Smooth muscle cell (in vitro differentiated cells): ENCODE measurements around the gene OR7G1. TPM values are rescaled to one million over a fixed set of nuclear protein-coding genes. Genes with fewer than 3 reads are reported as not detected.
"Not testable (repeated sequence)": the region's sequence is repeated elsewhere in the genome, so short reads cannot be mapped to it uniquely, and the experiment has no call there.

Experiments
- DNase-seq: peaks from one replicate; lab custom pipeline; 2025; ENCODE audit not compliant: unreplicated experiment; lab: John Stamatoyannopoulos, UW
- H2AFZ ChIP-seq: fragments of 200-600 bp; sonication (generic); 2 replicates; pipeline ENCODE4 v1.6.0; 2016; ENCODE audit warnings: antibody characterized with exemption, low read depth, mild to moderate bottlenecking
- H3F3A ChIP-seq: fragments of 200-600 bp; sonication (generic); 2 replicates; pipeline ENCODE4 v1.6.0; 2017; ENCODE audit warnings: antibody characterized with exemption, low read depth
- H3K27ac ChIP-seq: fragments of 200-600 bp; sonication (generic); 2 replicates; pipeline ENCODE4 v1.5.1; 2016; ENCODE audit warnings: low read depth, mild to moderate bottlenecking
- H3K27me3 ChIP-seq: fragments of 200-600 bp; sonication (generic); 2 replicates; pipeline ENCODE4 v1.6.1; 2016; ENCODE audit warnings: low read depth, mild to moderate bottlenecking
- H3K36me3 ChIP-seq: fragments of 200-600 bp; sonication (generic); 2 replicates; pipeline ENCODE4 v1.5.1; 2016; ENCODE audit warnings: low read depth
- H3K4me1 ChIP-seq: fragments of 200-600 bp; sonication (generic); 2 replicates; pipeline ENCODE4 v1.5.1; 2016; ENCODE audit warnings: low read depth
- H3K4me2 ChIP-seq: fragments of 200-600 bp; sonication (generic); 2 replicates; pipeline ENCODE4 v1.6.0; 2016; ENCODE audit warnings: mild to moderate bottlenecking
- H3K4me3 ChIP-seq: fragments of 200-600 bp; sonication (generic); 2 replicates; pipeline ENCODE4 v1.5.1; 2016; ENCODE audit warnings: mild to moderate bottlenecking
- H3K79me2 ChIP-seq: fragments of 200-600 bp; sonication (generic); 2 replicates; pipeline ENCODE4 v1.6.0; 2016; ENCODE audit warnings: low read depth, mild to moderate bottlenecking
- H3K9ac ChIP-seq: fragments of 200-600 bp; sonication (generic); 2 replicates; pipeline ENCODE4 v1.6.0; 2016; ENCODE audit warnings: low read depth
- H3K9me3 ChIP-seq: fragments of 200-600 bp; sonication (generic); replicated peaks from 2 replicates; pipeline ENCODE4 v1.5.1; 2016; ENCODE audit warnings: low read depth
- H4K20me1 ChIP-seq: fragments of 200-600 bp; sonication (generic); 2 replicates; pipeline ENCODE4 v1.6.0; 2016; ENCODE audit warnings: low read depth
- WGBS: methylation state at CpG from one replicate; pipeline ENCODE4 v1.1.7; 2016; ENCODE audit warnings: low lambda C conversion rate; 5-methylcytosine and 5-hydroxymethylcytosine counted together
- polyA plus RNA-seq: library from polyadenylated mRNA; unstranded; fragments of >200 nt; fragmentation: Nextera tagmentation; extraction: Ambion mirVana; gene quantifications from 2 replicates; pipeline ENCODE4 v1.2.1, GENCODE V29; 2016
- total RNA-seq: library from RNA; depleted of rRNA; stranded (reverse); fragments of >200 nt; gene quantifications from 2 replicates; pipeline ENCODE4 v1.2.3, GENCODE V29; 2014
- TF ChIP-seq, protein P1 (sequence below): fragments of 200-600 bp; sonication (generic); IDR thresholded peaks from 2 replicates; pipeline ENCODE4 v1.5.1; 2017; ENCODE audit warnings: borderline replicate concordance, mild to moderate bottlenecking, antibody characterized with exemption; ENCODE audit not compliant: insufficient read depth, poor library complexity, severe bottlenecking

The OR7G1 gene
- total and polyA plus RNA-seq, 2 experiments from 2014 or later: not detected

DNA sequence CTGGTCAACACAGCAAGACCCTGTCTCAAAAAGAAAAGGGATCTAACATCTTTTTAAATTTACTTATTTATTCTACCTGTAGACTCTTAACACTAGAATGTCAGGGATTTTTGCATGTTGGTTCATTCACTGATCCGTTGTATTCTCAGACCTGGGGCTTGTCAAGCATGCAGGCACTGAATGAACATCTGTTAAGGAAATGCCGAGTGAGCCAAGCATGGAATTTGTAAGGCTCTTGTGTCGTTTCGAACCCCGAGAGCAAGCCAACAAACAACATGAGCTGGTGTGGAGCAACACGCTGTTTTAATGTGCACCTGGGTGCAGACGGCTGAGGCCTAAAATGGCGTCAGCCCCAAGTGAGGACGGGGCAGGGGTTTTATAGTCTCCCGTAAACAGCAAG is 38.7 kb downstream of the OR7G1 start:
- Histone ChIP-seq H3K9me3 (no peaks in the 10 kb centered on the region), H3K79me2 (no peaks in the 10 kb centered on the region), H3K4me2 (no peak overlapping the region), H3K4me1 (peaks cover 5% of the 10 kb centered on the region), H3K27me3 (no peaks in the 10 kb centered on the region), H4K20me1 (no peaks in the 10 kb centered on the region), H3K9ac (no peak overlapping the region), H3K4me3 (no peak overlapping the region), H3K36me3 (no peaks in the 10 kb centered on the region), H3F3A (peaks cover 5% of the 10 kb centered on the region), H2AFZ (no peak overlapping the region), H3K27ac (no peak overlapping the region)
- TF ChIP-seq, protein P1, sequence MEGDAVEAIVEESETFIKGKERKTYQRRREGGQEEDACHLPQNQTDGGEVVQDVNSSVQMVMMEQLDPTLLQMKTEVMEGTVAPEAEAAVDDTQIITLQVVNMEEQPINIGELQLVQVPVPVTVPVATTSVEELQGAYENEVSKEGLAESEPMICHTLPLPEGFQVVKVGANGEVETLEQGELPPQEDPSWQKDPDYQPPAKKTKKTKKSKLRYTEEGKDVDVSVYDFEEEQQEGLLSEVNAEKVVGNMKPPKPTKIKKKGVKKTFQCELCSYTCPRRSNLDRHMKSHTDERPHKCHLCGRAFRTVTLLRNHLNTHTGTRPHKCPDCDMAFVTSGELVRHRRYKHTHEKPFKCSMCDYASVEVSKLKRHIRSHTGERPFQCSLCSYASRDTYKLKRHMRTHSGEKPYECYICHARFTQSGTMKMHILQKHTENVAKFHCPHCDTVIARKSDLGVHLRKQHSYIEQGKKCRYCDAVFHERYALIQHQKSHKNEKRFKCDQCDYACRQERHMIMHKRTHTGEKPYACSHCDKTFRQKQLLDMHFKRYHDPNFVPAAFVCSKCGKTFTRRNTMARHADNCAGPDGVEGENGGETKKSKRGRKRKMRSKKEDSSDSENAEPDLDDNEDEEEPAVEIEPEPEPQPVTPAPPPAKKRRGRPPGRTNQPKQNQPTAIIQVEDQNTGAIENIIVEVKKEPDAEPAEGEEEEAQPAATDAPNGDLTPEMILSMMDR: no peak
- DNase-seq: no peak
- 85% methylated on average over 10 of the region's 10 CpGs for WGBS

DNA sequence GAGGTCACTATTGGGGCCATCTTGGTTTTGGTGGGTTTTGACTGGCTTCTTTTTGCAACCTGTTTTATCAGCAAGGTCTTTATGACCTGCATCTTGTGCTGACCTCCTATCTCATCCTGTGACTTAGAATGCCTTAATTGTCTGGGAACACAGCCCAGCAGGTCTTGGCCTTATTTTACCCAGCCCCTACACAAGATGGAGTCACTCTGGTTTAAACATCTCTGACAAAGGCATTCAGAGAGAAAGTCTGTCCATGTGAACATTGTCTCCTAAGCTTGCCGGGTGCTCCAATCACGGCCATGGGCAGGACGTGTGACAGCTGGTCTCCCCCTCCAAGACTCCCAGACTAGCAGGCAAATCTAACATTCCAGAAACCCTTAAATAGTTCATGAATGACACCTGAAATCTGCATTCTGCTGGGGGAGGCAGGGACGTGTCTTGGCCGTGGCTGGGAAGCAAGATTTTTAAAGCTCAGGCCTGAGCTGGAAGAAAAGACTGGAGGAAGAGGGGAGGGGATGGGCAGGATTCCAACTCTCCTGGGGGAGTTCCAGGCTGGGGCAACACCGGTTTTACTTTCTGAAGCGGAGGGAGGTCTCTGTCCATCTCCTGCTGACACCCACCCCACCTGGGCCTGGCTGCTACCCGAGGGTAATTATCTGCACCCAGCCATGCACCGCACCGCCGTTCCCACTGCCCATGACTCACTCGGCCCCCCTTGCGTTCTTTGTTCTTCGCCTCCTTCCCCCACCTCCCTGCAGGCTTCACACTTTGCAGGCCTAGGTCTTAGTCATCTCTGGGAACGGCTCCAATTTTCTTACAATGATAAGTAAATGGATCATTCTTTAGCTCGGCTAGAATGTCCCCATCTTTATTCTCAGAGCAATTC is 40.3 kb downstream of the OR7G1 start:
- peak; percentile 26 for DNase-seq
- no peaks in the 10 kb centered on the region for H3K36me3 ChIP-seq
- H3K9ac ChIP-seq: no peak overlapping the region
- peak overlapping the region; percentile 50 for H3K4me2 ChIP-seq
- peak overlapping the region; percentile 62 for H3K27ac ChIP-seq
- no peak overlapping the region for H2AFZ ChIP-seq
- H3K79me2 ChIP-seq: no peaks in the 10 kb centered on the region
- no peaks in the 10 kb centered on the region for H4K20me1 ChIP-seq
- H3K4me1 ChIP-seq: peaks cover 5% of the 10 kb centered on the region
- 10% methylated on average over 16 of the region's 16 CpGs for WGBS
- H3K9me3 ChIP-seq: no peaks in the 10 kb centered on the region
- H3K27me3 ChIP-seq: no peaks in the 10 kb centered on the region
- H3K4me3 ChIP-seq: no peak overlapping the region
- TF ChIP-seq, protein P1: no peak
- H3F3A ChIP-seq: peaks cover 5% of the 10 kb centered on the region

DNA sequence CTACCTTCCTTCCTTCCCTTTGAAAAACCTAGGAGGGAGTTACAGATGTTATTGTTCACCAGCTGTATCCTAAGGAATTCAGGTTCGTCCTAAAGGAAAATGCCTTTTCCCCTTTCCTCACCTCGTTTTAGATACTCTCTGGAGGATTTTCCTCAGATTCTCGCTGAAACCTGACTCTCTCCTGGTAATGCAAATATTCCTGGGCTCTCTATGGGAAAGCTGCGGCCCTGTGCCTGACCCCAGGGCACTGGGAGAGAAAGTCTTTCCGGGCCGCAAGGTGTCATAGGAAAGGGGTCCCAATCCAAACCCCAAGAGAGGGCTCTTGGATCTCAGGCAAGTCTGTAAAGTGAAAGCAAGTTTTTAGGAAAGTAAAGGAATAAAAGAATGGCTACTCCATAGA is 41.8 kb downstream of the OR7G1 start:
- Histone ChIP-seq H3K4me1 (peaks cover 5% of the 10 kb centered on the region), H3K9me3 (no peaks in the 10 kb centered on the region), H3K79me2 (no peaks in the 10 kb centered on the region), H3K9ac (no peak overlapping the region), H3F3A (peaks cover 5% of the 10 kb centered on the region), H4K20me1 (no peaks in the 10 kb centered on the region), H2AFZ (no peak overlapping the region), H3K4me2 (no peak overlapping the region), H3K27me3 (no peaks in the 10 kb centered on the region), H3K4me3 (no peak overlapping the region), H3K27ac (no peak overlapping the region), H3K36me3 (no peaks in the 10 kb centered on the region)
- TF ChIP-seq, protein P1: no peak
- WGBS: 55% methylated on average over 6 of the region's 6 CpGs
- no peak for DNase-seq

DNA sequence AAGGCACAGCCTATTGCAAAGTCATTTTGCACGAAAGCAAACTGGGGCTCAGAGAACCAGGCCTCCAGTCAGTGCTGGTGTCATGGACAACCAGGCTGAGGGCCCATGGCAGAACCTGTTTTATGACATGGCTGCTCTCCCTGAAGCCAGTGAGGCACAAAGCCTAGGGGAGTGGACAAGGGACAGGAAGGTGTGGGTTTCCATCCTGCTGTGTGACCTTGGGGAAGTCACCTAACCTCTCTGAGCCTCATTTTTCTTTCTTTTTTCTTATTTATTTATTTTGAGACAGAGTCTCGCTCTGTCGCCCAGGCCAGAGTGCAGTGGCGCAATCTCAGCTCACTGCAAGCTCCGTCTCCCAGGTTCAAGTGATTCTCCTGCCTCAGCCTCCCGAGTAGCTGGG is 43.8 kb downstream of the OR7G1 start:
- 96% methylated on average over 6 of the region's 6 CpGs for WGBS
- not testable (repeated sequence) for H3K27ac ChIP-seq, H3F3A ChIP-seq, H3K9ac ChIP-seq, H3K36me3 ChIP-seq, DNase-seq, H3K9me3 ChIP-seq, H3K27me3 ChIP-seq, H2AFZ ChIP-seq, H3K79me2 ChIP-seq, H3K4me2 ChIP-seq, H3K4me1 ChIP-seq, H4K20me1 ChIP-seq, H3K4me3 ChIP-seq
